Measurements from ENCODE around the gene DSG1.
"Not testable (repeated sequence)": the region's sequence is repeated elsewhere in the genome, so short reads cannot be mapped to it uniquely, and the experiment has no call there.

The DSG1 gene

DNA sequence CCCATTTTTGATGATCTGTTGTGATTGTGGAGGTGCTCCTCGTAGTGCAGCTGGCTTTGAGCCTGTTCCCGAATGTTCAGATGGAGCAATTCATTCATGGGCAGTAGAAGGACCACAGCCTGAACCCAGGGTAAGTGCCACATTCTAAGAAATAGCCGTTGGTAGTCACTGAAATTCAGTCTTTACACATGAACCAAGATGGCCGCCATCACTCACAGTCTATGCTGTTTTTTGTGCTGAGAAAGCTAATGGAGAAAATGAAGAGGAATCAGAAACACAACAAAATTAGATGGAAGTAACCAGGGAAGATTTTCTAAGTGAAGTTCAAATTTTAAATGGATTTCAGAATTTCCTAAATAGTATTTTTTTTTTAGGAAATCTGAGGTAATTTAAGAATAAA is 25.5 kb downstream of the DSG1 start:
- no peak for DNase-seq (ENCODE audit: low read depth in 2 of 2, low spot score in 1 of 2)

GRCh38 chr18:31353336-31353735 is 35.4 kb downstream of the DSG1 start:
- not testable (repeated sequence) for DNase-seq (ENCODE audit: low read depth in 2 of 2, low spot score in 1 of 2)

DNA sequence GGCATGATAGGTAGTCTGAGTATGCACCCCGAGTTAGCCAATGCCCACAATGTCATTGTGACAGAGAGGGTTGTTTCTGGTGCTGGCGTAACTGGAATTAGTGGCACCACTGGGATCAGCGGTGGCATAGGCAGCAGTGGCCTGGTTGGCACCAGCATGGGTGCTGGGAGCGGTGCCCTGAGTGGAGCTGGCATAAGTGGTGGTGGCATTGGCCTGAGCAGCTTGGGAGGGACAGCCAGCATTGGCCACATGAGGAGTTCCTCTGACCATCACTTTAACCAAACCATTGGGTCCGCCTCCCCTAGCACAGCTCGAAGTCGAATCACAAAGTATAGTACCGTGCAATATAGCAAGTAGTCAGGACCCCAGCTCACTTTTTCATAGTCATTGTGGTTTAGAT is 37.0 kb downstream of the DSG1 start:
- DNase-seq (ENCODE audit: low read depth in 2 of 2, low spot score in 1 of 2), result no peak

- DNase-seq (ENCODE audit: low read depth in 2 of 2, low spot score in 1 of 2), result no peak
Measured at GRCh38 chr18:31356025-31356424, 38.1 kb downstream of the DSG1 start.

DNA sequence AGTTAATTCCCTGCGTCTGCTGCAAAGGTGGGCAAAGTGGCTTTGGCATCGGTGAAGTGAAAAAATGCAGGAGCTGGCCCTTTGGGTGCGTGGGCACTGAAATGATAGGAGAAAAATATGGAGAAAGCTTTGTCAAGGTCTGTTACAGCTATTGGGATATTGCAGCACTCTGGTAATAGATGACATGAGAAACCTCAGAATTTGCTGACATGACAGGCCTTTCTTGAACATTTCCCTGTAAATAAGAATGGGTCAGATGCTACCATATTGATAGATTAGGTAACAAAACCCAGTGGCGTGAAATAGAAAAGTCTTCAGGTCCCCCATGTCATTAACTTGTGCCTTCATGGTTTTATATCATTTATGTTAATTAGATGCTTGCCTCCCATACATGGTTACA is 46.2 kb downstream of the DSG1 start:
- DNase-seq (ENCODE audit: low read depth in 2 of 2, low spot score in 1 of 2), result no peak

GRCh38 chr18:31369478-31369877 is 51.5 kb downstream of the DSG1 start:
- DNase-seq (ENCODE audit: low read depth in 2 of 2, low spot score in 1 of 2), result no peak

DNA sequence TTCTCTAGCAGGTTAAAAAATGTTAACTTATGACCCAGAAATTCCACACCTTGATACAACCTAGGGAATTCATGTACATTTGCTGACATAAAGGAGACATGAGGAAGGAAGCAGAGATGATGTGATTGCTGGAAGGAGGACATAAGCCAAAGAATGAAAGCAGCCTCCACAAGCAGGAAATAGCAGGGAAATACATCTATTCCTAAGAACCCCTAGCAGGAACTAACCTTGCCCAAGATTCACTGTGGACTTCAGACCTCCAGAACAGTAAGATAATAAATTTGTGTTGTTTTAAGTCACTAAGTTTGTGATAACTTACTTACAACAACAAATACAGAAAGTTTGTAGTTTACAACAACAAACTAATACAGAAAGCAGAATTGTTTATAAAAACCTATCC is 54.0 kb downstream of the DSG1 start:
- DNase-seq (ENCODE audit: low read depth in 2 of 2, low spot score in 1 of 2), result no peak

DNA sequence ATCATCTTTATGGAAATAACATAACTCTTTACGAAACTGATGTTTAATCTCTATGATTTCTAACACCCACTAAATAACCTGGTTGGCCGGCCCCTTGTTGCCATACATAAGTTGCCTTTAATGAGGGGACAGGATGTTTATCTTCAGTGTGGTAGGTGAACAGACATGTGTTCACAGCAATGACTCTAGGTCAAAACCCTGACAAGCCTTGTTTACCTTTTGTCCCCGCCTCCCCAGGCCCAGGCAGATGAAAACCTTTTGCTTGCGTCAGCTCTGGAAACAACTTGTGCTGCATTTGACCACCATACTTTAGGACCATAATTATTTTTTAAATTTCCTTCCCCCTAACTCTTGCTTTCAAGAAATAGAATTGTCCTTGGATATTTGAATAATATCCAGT is 55.7 kb downstream of the DSG1 start:
- no peak for DNase-seq (ENCODE audit: low read depth in 2 of 2, low spot score in 1 of 2)

DNA sequence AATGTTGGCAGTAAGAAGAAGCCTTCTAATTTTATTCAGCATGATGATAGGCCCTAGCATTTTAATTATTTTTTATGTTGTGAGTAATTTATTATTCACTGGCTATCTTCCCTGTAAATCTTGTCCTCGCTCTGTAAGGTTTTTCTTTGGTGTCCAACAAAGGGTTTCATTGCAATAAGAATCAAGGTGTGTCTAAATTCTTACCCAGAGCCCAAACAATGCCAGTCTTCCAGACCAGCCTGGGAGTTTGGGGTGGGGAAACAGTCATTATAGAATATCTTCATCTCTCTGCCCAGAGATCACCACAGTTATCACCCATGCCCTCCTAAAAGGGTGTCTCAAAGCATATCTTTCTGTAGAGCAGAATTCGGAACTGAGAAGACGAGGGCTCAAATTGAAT is 58.5 kb downstream of the DSG1 start, which contains the start of gene DSG4:
TSS of gene DSG4 (plus strand) at position 301 of the 400 bp plus-strand sequence. CDS start 135 bp downstream, outside the sequence.
- DNase-seq (ENCODE audit: low read depth in 2 of 2, low spot score in 1 of 2), result no peak

DNA sequence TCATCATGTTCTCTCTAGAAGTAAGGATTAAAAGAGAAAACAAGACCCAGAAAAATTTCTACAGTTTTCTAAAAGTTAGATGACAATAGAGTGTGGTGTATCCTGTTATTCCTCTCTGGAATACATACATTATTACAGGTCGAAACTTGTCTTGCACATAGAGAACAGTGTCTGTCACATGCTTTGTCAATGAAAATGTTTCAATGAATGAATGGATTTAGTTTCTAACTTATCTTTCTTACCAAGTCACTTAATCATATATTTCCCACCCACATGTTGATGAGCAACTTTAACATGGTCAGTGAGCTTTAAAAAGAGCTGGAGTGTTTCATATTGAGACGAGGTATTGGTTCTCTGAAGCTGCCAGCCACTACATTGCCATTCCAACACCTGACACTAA is 63.0 kb downstream of the DSG1 start:
- DNase-seq (ENCODE audit: low read depth in 2 of 2, low spot score in 1 of 2), result no peak

- no peak for DNase-seq (ENCODE audit: low read depth in 2 of 2, low spot score in 1 of 2)
Measured at GRCh38 chr18:31382107-31382506, 64.1 kb downstream of the DSG1 start.

DNA sequence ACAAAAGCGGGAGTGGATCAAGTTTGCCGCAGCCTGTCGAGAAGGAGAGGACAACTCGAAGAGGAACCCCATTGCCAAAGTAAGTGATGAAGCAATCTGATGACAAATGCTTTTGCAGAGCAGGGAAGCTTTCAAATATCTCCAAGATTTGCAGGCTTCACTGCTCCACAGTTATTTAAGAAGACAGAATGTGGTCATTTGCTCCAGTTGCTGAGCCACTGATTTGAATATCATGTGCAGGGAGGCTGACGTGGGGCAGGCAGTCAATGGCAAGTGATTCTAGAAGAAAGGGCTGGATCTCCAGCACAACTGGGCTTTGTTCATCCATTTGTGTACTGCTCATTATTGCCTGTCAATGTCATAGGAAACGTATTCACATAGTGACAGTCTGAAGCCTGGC is 68.8 kb downstream of the DSG1 start:
- DNase-seq (ENCODE audit: low read depth in 2 of 2, low spot score in 1 of 2), result no peak

- no peak for DNase-seq (ENCODE audit: low read depth in 2 of 2, low spot score in 1 of 2)
Measured at GRCh38 chr18:31393286-31393685, 75.3 kb downstream of the DSG1 start.

- DNase-seq (ENCODE audit: low read depth in 2 of 2, low spot score in 1 of 2), result no peak
Measured at GRCh38 chr18:31396796-31397612, 79.0 kb downstream of the DSG1 start.

GRCh38 chr18:31398191-31398590 is 80.2 kb downstream of the DSG1 start:
- DNase-seq (ENCODE audit: low read depth in 2 of 2, low spot score in 1 of 2), result no peak

DNA sequence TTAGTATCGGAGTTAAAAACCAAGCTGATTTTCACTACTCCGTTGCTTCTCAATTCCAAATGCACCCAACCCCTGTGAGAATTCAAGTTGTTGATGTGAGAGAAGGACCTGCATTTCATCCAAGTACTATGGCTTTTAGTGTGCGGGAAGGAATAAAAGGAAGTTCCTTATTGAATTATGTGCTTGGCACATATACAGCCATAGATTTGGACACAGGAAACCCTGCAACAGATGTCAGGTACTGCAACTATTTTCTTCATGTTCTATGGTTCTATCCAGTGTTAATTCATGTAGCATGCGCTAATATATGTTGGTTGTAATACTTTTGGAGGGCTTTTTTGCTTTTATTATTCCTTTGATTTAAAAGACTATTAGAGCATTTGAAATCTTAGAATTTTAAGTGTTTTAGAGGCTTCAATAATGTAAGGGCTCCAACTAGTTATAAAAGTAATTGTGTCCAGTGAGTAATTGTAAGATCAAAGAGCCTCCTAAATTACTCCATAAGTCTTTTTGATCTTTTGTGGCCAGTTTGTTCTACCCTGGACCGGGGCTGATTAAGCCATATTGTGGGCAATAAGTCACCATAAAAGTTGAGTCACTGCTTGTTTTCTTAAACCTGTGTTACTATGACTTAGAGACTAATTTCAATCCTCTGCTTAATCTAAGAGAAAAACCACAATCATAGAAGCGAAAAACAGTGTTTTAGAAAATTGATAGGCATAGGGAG is 81.5 kb downstream of the DSG1 start:
- no peak for DNase-seq (ENCODE audit: low read depth in 2 of 2, low spot score in 1 of 2)

GRCh38 chr18:31401156-31402025 is 83.4 kb downstream of the DSG1 start:
- DNase-seq (ENCODE audit: low read depth in 2 of 2, low spot score in 1 of 2), result no peak

- DNase-seq (ENCODE audit: low read depth in 2 of 2, low spot score in 1 of 2), result no peak
Measured at GRCh38 chr18:31402026-31402373, 84.0 kb downstream of the DSG1 start.

GRCh38 chr18:31403409-31403808 is 85.4 kb downstream of the DSG1 start:
- DNase-seq (ENCODE audit: low read depth in 2 of 2, low spot score in 1 of 2), result no peak

Data from stimulated activated CD8-positive, alpha-beta memory T cell treated with anti-CD3 and anti-CD28 coated beads, Interleukin-4, amount 100 ng/mL, for 4 hours (primary cell).